GM12892 (cell line): ENCODE results near the gene GAL3ST1.

Experiments used
- POLR2A ChIP-seq: IDR thresholded peaks from 2 replicates; pipeline ENCODE4 v1.6.1; 2011; ENCODE audit warnings: low read depth, low read length, control low read depth
- TAF1 ChIP-seq: IDR thresholded peaks from 2 replicates; pipeline ENCODE4 v1.6.1; 2011; ENCODE audit warnings: low read depth, mild to moderate bottlenecking, control low read depth, low read length, borderline replicate concordance

DNA sequence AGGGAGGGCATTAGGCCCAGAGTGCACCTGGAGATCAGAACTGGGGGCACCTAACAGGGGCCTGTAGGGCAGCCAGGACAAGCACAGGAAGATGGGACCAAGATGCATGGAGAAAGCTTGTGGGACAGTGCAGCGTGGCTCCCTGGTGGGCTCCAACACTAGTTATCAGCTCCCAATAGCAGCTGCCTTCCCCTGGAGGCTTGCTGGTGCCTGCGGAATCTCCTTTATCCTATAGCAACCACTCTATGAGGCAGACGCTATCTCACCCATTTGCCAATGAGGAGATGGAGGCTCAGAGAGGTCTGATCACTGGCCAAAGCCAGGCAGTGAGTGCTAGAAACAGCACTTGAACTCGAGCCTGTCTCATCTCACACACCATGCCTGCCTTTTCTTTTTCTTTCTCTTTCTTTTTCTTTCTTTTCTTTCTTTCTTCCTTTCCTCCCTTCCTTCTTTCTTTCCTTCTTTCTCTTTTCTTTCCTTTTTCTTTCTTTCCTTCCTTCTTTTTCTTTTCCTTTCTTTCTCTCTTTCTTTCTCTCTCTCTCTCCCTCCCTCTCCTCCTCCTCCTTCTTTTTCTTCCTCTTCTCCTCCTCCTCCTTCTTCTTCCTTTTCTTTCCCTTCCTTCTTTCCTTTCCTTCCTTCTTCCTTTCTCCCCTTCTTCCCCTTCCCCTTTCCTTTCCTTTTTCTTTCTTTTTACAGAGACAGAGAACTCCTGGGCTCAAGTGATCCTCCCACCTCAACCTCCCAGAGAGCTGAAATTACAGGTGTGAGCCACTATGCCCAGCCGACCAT is 52.9 kb downstream of the GAL3ST1 start:
- no peak for TF ChIP-seq POLR2A
- no peak for TF ChIP-seq TAF1
